GM18867 (cell line): Measurements from ENCODE around the gene ZNF502.

Source experiments
- ATAC-seq: cut with Tn5 transposase; IDR thresholded peaks from one replicate; pipeline ENCODE4 v1.9.1; 2021; ENCODE audit warnings: mild to moderate bottlenecking, moderate library complexity; ENCODE audit not compliant: unreplicated experiment

Gene ZNF502

GRCh38 chr3:44764248-44764647, 51.8 kb downstream of the ZNF502 start:
- ATAC-seq, result no peak

GRCh38 chr3:44771424-44772098, 59.1 kb downstream of the ZNF502 start:
- no peak for ATAC-seq

- ATAC-seq, result no peak
Measured at GRCh38 chr3:44772099-44772442, 59.6 kb downstream of the ZNF502 start.
